ELF-1 (cell line): ENCODE results near the gene HLA-DQA2.
"Not testable (repeated sequence)": the region's sequence is repeated elsewhere in the genome, so short reads cannot be mapped to it uniquely, and the experiment has no call there.

Experiments used
- DNase-seq: peaks from one replicate; pipeline ENCODE4 v3.0.0-alpha.2; 2016; ENCODE audit warnings: low read depth, low spot score

The HLA-DQA2 gene

GRCh38 chr6:32741031-32741960, at the start of gene HLA-DQA2:
HLA-DQA2 (plus strand) TSS chr6:32741391; CDS start chr6:32741444, 53 bp downstream.
- no peak for DNase-seq

GRCh38 chr6:32692019-32692418, 49.2 kb upstream of the HLA-DQA2 start:
- DNase-seq, result peak; percentile 40

GRCh38 chr6:32697031-32697430, 44.2 kb upstream of the HLA-DQA2 start:
- DNase-seq, result no peak

GRCh38 chr6:32700391-32701040, 40.7 kb upstream of the HLA-DQA2 start:
- DNase-seq, result peak; percentile 69

GRCh38 chr6:32703347-32703746, 37.8 kb upstream of the HLA-DQA2 start:
- DNase-seq, result no peak

- not testable (repeated sequence) for DNase-seq
Observed at GRCh38 chr6:32705164-32705563, 36.0 kb upstream of the HLA-DQA2 start.

GRCh38 chr6:32709625-32710024, 31.6 kb upstream of the HLA-DQA2 start:
- DNase-seq, result no peak

- DNase-seq, result no peak
Observed at GRCh38 chr6:32713241-32713640, 27.9 kb upstream of the HLA-DQA2 start.

- DNase-seq, result no peak
Observed at GRCh38 chr6:32716396-32716795, 24.8 kb upstream of the HLA-DQA2 start.

GRCh38 chr6:32718879-32719278, 22.3 kb upstream of the HLA-DQA2 start:
- no peak for DNase-seq

- DNase-seq, result no peak
Observed at GRCh38 chr6:32738126-32738525, 3.1 kb upstream of the HLA-DQA2 start.

GRCh38 chr6:32742374-32742773, 1.2 kb downstream of the HLA-DQA2 start:
- DNase-seq, result no peak

- DNase-seq, result no peak
Observed at GRCh38 chr6:32744776-32745175, 3.6 kb downstream of the HLA-DQA2 start.

GRCh38 chr6:32745649-32746048, 4.5 kb downstream of the HLA-DQA2 start:
- not testable (repeated sequence) for DNase-seq

- DNase-seq, result peak; percentile 10
Observed at GRCh38 chr6:32752580-32752979, 11.4 kb downstream of the HLA-DQA2 start.

GRCh38 chr6:32759669-32760068, 18.5 kb downstream of the HLA-DQA2 start:
- no peak for DNase-seq

GRCh38 chr6:32761072-32761471, 19.9 kb downstream of the HLA-DQA2 start:
- no peak for DNase-seq

GRCh38 chr6:32761548-32761947, 20.4 kb downstream of the HLA-DQA2 start:
- DNase-seq, result no peak

GRCh38 chr6:32763421-32763820, 22.2 kb downstream of the HLA-DQA2 start, which contains the start of gene HLA-DQB2:
HLA-DQB2 (minus strand) TSS chr6:32763532; CDS start chr6:32763470, 62 bp downstream.
- no peak for DNase-seq

- no peak for DNase-seq
Observed at GRCh38 chr6:32764048-32764447, 22.9 kb downstream of the HLA-DQA2 start.

- no peak for DNase-seq
Observed at GRCh38 chr6:32772656-32773055, 31.5 kb downstream of the HLA-DQA2 start.

- no peak for DNase-seq
Observed at GRCh38 chr6:32774426-32774825, 33.2 kb downstream of the HLA-DQA2 start.

GRCh38 chr6:32775071-32775470, 33.9 kb downstream of the HLA-DQA2 start:
- no peak for DNase-seq
